HCT116 (cell line): ENCODE measurements around the gene SMG5.

ENCODE experiments used
- CTCF ChIP-seq, 3 experiments: fragments of 200-600 bp in 1 of 3; sonication (generic) in 1 of 3; IDR thresholded peaks in 2 of 3; conservative IDR thresholded peaks in 1 of 3; 2 replicates each; pipeline ENCODE4 v1.5.1; 2012 to 2017; ENCODE audit warnings: low read depth in 2 of 3, low read length in 2 of 3, antibody characterized with exemption in 1 of 3, borderline replicate concordance in 1 of 3, control low read depth in 1 of 3, mild to moderate bottlenecking in 1 of 3, mixed read lengths in 1 of 3, mixed run types in 1 of 3, moderate library complexity in 1 of 3; ENCODE audit not compliant: insufficient read depth in 1 of 3
- RAD21 ChIP-seq: IDR thresholded peaks from 2 replicates; pipeline ENCODE4 v1.6.1; 2012; ENCODE audit warnings: low read depth, mild to moderate bottlenecking

- TF ChIP-seq CTCF (IDR thresholded peaks at IDR 0.05 in 2 of 3, conservative IDR thresholded peaks at IDR 0.05 in 1 of 3; ENCODE audit: borderline replicate concordance in 1 of 3, insufficient read depth in 1 of 3, low read depth in 2 of 3, low read length in 2 of 3): no peak
- no peak for TF ChIP-seq RAD21
Measured at GRCh38 chr1:156262461-156263287, 20.0 kb downstream of the SMG5 start.
